OCI-LY3 (cell line): Measurements from ENCODE around the gene RAB9A.

Experiments
- CTCF ChIP-seq: fragments of 200-600, 300-600 bp; sonication (generic); IDR thresholded peaks from 2 replicates; pipeline ENCODE4 v1.5.1; 2014; ENCODE audit warnings: antibody characterized with exemption, low read length, low read depth
- EZH2phosphoT487 ChIP-seq: fragments of 200-600 bp; shearing (Covaris generic); IDR thresholded peaks from 2 replicates; pipeline ENCODE4 v1.6.1; 2018; ENCODE audit warnings: antibody characterized with exemption, mixed run types, low read depth

DNA sequence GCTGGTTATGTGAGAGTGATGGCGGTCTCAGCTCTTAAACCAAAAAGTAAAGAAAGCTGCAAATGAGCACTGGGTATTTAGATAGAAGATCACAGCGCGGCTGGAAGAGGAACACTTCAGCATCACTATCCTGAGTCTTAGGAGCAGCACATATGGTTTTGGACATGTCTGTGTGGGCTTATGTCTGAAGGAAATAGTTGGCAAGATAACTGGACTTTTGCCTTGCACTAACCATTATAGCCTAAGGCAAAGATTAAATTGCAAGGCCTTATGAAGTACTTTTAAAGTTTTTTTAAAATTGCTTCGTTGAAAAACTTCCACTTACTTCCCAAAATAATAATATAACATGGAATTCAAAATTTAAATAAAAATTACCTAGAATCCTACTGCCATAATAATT lies 4.6 kb upstream of the RAB9A start:
- TF ChIP-seq CTCF = no peak
- TF ChIP-seq EZH2phosphoT487 = no peak
